ENCODE results near the gene PRDM16.

The PRDM16 gene

DNA sequence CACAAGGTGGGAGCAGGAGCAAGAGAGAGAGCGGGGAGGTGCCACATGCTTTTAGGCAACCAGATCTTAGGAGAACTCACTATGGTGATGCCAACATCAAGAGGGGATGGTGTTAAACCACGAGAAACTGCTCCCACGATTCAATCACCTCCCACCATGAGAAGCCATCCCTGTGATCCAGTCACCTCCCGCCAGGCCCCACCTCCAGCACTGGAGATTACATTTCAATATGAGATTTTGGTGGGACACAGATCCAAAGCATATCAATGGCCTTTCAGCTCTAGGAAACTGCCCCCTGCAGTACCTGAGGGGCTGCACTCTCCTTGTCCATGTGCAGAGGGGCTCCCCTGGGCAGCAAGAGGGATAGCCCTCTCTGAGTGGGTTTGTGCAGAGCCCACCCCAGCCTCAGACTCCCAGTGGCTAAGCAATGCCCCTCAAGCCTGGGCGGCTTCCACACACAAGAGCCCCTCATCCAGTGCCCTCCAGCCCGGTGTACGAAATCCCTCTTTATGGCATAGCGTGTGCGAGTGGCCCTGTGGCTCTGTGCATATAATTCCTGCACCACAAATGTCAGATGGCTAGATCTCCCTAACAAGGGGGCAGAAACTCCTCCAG is 15.5 kb upstream of the PRDM16 start:
- DNase-seq (ENCODE audit: low read depth in 2 of 3, low spot score in 2 of 3), result no peak

- DNase-seq (ENCODE audit: low read depth in 2 of 3, low spot score in 2 of 3), result no peak
These were observed 15.0 kb upstream of the PRDM16 start for GRCh38 chr1:3053986-3054385.

DNA sequence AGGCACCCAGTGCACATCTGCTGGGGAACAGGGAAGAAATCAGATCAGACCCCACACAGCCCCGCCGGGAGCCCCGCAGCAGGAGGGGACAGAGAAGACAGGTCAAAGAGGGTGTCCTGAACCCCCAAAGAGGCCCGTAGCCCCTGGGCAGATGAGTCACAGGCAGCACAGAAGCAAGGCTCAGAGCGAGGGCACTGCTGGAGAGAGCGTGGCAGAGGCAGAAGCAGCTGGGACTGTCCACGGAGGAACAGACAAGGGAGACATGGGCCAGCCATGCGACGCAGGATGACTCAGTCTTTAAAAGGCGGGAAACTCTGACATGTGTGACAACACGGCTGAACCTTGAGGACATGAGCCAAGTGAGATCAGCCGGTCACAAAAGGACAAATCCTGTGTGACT is 14.5 kb upstream of the PRDM16 start:
- no peak for DNase-seq (ENCODE audit: low read depth in 2 of 3, low spot score in 2 of 3)

- no peak for DNase-seq (ENCODE audit: low read depth in 2 of 3, low spot score in 2 of 3)
These were observed 14.0 kb upstream of the PRDM16 start for GRCh38 chr1:3055051-3055450.

DNA sequence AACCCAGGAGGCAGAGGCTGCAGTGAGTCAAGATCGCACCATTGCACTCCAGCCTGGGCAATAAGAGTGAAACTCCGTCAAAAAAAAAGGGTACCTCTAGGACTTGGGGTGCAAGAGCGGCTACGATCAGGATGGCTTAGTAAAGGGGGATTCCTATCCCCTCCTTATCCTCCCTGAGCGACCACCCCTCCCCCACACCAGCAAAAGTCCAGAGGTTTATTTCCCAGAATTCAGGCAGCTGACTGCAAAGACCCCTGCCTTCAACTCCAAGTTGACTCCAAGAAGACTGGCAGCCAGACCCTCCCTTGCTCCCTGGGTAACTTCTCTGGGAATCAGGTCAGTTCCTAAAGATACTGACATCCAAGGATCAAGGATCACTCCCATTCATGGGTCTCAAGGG is 12.4 kb upstream of the PRDM16 start:
- no peak for DNase-seq (ENCODE audit: low read depth in 2 of 3, low spot score in 2 of 3)

- no peak for DNase-seq (ENCODE audit: low read depth in 2 of 3, low spot score in 2 of 3)
These were observed 10.6 kb upstream of the PRDM16 start for GRCh38 chr1:3058263-3059030.

DNA sequence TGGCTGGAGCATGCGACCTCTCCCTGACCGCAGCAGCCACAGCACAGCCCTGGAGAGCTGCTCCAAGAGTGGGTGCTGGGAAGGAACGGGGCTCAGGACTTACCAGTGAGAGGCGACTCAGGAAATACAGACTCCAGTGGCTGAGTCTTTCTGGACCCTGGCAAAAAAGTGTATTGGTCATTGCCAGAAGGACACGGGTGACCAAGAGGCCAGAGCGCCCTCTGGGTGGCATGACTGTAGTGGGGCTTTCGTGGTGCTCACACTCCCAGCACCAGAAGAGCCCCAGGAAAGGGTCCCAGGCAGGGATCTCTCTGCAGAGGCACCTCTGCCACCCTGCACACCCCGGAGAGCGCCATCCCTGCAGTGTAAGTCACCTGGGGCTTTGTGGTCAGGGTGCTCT is 8.9 kb upstream of the PRDM16 start:
- DNase-seq (ENCODE audit: low read depth in 2 of 3, low spot score in 2 of 3), result no peak

DNA sequence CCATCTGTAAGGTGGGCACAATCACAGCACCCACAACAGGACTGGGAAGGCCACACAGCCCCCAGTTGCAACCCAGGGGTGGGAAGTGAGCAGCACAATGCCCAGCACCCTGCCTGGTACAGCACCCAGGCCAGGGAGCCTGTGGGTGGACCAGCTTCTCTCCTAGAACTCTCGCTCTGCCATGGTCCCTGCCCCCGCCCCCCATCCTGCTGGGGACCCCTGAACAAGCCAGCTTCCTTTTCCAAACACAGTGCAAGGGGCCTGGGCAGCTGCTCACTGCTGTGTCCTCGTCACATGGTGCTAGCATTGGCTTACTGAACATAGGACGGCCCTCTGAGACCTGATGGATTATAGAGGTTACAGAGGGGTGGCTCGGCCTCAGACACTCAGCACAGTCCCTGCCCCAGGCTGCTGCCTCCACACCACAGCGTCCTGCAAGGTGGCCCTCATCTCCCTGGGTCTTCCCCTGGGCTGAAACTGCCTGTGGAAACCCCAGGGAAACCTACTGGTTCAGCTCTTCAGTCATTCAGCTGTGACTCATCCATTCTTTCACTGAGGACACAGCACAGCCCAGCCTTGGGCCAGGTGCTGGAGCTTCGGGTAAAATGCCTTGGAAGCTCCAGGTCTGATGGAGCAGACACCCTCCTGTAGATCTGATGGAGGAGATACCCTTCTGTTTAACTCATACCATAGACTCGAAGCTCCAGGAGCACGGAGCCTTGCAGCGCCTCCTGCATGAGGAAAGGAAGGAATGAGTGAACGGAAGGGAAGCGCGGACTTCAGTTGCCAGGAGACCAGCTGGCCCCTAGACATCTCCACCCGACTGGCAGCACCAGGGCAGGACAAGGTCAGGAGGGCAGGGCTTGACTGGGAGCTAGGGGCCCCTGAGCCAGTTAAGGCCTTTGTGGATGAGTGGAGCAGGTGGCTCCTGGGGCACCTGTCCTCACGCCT is 8.1 kb upstream of the PRDM16 start:
- DNase-seq (ENCODE audit: low read depth in 2 of 3, low spot score in 2 of 3), result no peak

- no peak for DNase-seq (ENCODE audit: low read depth in 2 of 3, low spot score in 2 of 3)
These were observed 7.4 kb upstream of the PRDM16 start for GRCh38 chr1:3061566-3061965.

DNA sequence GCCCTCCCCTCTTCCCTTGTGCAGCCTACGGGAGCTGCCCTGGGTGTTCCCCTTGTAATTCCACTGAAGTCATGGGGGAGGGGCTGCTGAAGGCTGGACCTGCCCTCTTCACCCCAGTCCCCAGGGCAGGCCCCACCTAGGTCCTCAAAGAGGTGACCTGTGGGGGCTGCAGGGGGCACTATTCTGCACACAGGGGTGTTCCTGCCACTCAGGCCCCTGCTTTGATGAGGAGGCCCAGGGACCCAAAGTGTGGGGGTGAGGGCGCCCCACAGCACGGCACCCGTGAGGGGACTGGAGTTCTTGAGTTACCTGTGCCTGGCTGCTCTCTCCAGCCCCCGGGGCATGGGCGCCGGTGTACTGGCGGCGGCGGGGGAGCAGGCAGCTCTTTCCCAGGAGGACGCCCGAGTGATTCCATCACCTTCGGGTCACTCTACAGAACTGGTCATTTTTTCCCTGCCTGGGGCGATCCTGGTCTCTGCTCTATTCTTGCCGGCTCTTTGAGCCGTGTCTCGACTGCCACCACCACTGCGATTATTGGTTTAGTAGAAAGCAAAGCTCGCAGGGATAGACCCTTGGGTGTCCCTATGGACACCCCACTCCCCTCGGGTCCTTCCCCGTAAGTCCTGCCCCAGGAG is 6.9 kb upstream of the PRDM16 start:
- no peak for DNase-seq (ENCODE audit: low read depth in 2 of 3, low spot score in 2 of 3)

- DNase-seq (ENCODE audit: low read depth in 2 of 3, low spot score in 2 of 3), result no peak
These were observed 6.2 kb upstream of the PRDM16 start for GRCh38 chr1:3062616-3063378.

- no peak for DNase-seq (ENCODE audit: low read depth in 2 of 3, low spot score in 2 of 3)
These were observed 5.4 kb upstream of the PRDM16 start for GRCh38 chr1:3063379-3064295.

DNA sequence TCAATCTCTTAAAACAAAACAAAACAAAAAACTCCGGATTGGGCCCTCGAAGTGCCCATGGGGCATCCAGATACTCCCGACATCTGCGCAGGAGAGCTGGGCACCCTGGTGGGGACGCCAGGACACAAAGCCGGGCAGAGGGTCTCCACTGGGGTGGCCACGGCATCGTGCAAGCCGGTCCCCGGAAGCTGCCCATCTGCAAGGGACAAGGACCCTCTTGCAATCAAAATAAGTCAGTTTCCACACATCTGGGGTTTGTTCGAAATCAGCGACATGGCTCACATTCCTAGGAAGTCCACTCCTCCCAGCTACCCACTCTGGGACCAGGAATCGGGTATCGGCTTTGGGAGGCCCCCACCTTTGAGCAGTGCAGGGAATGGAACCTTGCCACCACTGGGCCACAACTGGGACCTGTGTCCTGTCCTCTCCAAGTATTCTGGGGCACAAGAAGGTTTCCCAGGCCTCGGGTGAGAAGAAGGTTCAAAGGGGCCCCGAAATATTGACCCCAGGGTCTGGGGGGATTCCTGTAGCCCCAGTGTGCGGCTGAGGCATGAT is 4.6 kb upstream of the PRDM16 start:
- no peak for DNase-seq (ENCODE audit: low read depth in 2 of 3, low spot score in 2 of 3)

DNA sequence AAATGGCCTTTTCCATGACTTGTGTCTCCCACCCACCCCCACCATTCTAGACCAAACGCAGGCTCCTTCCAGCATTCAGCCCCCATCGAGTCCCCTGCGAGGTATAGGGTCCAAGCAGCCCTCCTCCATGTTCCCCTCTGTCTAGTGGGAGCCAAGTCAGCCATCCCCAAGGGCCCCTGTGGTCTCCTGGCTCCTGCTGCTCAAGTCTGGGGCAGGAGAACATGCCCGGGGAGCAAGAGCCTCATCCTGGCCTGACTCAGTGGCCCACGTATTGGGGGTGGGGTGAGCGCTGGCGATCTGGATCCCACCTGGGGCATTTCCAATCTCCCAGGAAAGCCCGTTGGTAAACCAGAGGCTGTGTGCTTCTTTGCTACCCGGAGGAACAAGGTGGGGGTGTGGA is 4.1 kb upstream of the PRDM16 start:
- DNase-seq (ENCODE audit: low read depth in 2 of 3, low spot score in 2 of 3), result no peak

DNA sequence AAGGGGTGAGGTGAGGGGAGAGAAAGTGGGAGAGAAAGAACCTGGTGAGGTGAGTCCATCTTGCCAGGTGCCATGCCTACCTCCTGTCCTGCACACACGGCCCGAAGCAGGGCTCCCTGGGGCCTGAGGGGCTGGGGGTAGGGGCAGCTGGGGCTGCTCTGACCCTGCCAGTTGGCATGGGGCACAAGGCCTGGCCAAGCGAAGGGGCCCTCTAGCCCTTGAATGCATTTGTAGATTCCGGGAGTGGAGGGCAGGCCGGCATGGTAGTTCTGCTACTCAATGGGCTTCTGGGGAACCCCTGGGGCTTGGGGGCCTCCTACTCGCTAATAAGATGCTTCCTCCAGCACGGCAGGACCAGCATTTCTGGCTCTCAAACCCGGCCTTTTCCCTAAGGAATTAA is 3.6 kb upstream of the PRDM16 start:
- DNase-seq (ENCODE audit: low read depth in 2 of 3, low spot score in 2 of 3), result no peak

DNA sequence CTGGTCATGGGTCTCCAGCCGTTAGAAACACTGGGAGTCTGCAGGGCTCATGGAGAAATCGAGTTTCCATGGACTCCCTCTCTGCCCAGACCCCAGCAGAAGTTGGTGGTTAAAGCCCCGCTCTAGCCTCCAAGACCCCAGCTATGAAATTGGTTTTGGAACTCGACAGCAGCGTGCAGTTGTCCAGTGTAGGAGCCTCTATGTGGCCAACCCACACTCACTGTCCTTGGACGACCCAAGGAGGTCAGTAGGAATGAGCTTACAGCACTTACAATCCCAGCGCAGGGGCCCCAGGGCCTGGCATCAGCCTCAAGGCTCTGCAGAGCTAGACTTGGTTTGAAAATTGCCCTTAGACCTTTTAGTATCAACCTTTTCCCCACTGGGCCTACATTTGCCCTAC is 3.2 kb upstream of the PRDM16 start:
- DNase-seq (ENCODE audit: low read depth in 2 of 3, low spot score in 2 of 3), result no peak

- DNase-seq (ENCODE audit: low read depth in 2 of 3, low spot score in 2 of 3), result no peak
These were observed 2.7 kb upstream of the PRDM16 start for GRCh38 chr1:3066250-3066711.

- DNase-seq (ENCODE audit: low read depth in 2 of 3, low spot score in 2 of 3), result no peak
These were observed 2.2 kb upstream of the PRDM16 start for GRCh38 chr1:3066826-3067225.

DNA sequence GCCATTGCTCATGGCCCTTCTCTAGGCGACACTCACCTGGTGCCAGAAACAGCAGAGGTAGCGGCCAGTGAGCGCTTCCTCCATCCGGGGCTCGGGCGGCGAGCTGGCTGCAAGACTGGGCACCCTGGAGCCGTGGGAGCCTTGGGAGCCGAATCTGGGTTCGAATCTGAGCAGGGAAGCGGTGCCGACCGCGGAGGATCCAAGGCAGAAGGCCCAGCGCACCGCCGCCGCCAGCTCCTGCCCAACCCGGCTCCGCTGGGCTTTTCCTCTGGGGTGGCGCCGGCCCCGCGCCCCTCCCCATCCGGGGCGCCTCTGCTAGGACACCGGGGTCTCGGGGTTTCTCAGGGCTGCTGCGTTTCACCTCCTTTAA is 1.7 kb upstream of the PRDM16 start:
- DNase-seq (ENCODE audit: low read depth in 2 of 3, low spot score in 2 of 3), result no peak
